ENCODE data around the gene MCTP1.

The MCTP1 gene

GRCh38 chr5:94670726-94671125, 614.2 kb downstream of the MCTP1 start:
- Histone ChIP-seq H3K4me3 (ENCODE audit: low read length) (no peak overlapping the region), H3F3A (ENCODE audit: control insufficient read depth, insufficient read depth) (no peaks in the 10 kb centered on the region), H3K79me2 (ENCODE audit: control insufficient read depth, low read length) (no peaks in the 10 kb centered on the region), H3K36me3 (ENCODE audit: control insufficient read depth, low read length) (peaks cover 21% of the 10 kb centered on the region), H4K20me1 (ENCODE audit: control insufficient read depth, insufficient read depth, low read depth, low read length) (no peaks in the 10 kb centered on the region), H3K27ac (ENCODE audit: low read depth, low read length) (no peak overlapping the region), H3K9me2 (replicated peaks; ENCODE audit: control insufficient read depth, low read length) (no peaks in the 10 kb centered on the region), H3K4me2 (ENCODE audit: low read length) (no peak overlapping the region), H3K4me1 (ENCODE audit: control insufficient read depth, low read length) (no peaks in the 10 kb centered on the region), H3K27me3 (ENCODE audit: control insufficient read depth, low read length) (no peaks in the 10 kb centered on the region), H3K9me3 (ENCODE audit: control insufficient read depth, insufficient read depth, low read length) (no peaks in the 10 kb centered on the region)
- TF ChIP-seq, protein P1, sequence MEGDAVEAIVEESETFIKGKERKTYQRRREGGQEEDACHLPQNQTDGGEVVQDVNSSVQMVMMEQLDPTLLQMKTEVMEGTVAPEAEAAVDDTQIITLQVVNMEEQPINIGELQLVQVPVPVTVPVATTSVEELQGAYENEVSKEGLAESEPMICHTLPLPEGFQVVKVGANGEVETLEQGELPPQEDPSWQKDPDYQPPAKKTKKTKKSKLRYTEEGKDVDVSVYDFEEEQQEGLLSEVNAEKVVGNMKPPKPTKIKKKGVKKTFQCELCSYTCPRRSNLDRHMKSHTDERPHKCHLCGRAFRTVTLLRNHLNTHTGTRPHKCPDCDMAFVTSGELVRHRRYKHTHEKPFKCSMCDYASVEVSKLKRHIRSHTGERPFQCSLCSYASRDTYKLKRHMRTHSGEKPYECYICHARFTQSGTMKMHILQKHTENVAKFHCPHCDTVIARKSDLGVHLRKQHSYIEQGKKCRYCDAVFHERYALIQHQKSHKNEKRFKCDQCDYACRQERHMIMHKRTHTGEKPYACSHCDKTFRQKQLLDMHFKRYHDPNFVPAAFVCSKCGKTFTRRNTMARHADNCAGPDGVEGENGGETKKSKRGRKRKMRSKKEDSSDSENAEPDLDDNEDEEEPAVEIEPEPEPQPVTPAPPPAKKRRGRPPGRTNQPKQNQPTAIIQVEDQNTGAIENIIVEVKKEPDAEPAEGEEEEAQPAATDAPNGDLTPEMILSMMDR (IDR thresholded peaks at IDR 0.05; ENCODE audit: low read depth, low read length, poor library complexity, severe bottlenecking) = no peak

GRCh38 chr5:94667937-94668336, 617.0 kb downstream of the MCTP1 start:
- no peaks in the 10 kb centered on the region for H4K20me1 ChIP-seq (ENCODE audit: control insufficient read depth, insufficient read depth, low read depth, low read length)
- no peak overlapping the region for H3K4me2 ChIP-seq (ENCODE audit: low read length)
- H3K4me3 ChIP-seq (ENCODE audit: low read length) = no peak overlapping the region
- no peak for TF ChIP-seq EZH2phosphoT487 (IDR thresholded peaks at IDR 0.05; ENCODE audit: borderline replicate concordance, low read length)
- TF ChIP-seq, protein P1 (IDR thresholded peaks at IDR 0.05; ENCODE audit: low read depth, low read length, poor library complexity, severe bottlenecking) = no peak
- H3K9me3 ChIP-seq (ENCODE audit: control insufficient read depth, insufficient read depth, low read length) = no peaks in the 10 kb centered on the region
- H3K79me2 ChIP-seq (ENCODE audit: control insufficient read depth, low read length) = no peaks in the 10 kb centered on the region
- no peaks in the 10 kb centered on the region for H3K9me2 ChIP-seq (replicated peaks; ENCODE audit: control insufficient read depth, low read length)
- no peaks in the 10 kb centered on the region for H3K27me3 ChIP-seq (ENCODE audit: control insufficient read depth, low read length)
- peaks cover 29% of the 10 kb centered on the region for H3K36me3 ChIP-seq (ENCODE audit: control insufficient read depth, low read length)
- no peaks in the 10 kb centered on the region for H3K4me1 ChIP-seq (ENCODE audit: control insufficient read depth, low read length)
- no peak overlapping the region for H3K27ac ChIP-seq (ENCODE audit: low read depth, low read length)
- no peaks in the 10 kb centered on the region for H3F3A ChIP-seq (ENCODE audit: control insufficient read depth, insufficient read depth)

DNA sequence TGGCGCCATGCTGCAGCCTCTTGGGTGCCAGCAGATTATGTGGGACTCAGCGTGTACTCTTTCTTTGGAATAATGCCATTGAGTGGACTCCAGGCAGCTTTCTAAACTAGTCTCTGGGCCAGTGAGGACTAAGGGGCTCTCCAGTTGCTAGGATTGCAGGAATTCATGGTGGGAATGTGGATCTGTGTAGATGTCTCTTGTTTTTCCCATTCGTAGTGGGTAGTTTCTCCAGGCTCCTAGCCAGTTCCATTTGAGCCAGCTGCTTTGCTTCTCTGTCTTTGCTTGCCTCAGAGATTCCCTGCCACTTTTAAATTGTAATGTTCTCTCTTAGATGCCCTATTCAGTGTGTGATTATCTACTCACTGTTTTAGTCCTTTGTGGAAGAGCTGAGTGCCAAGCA, 623.8 kb downstream of the MCTP1 start:
- Histone ChIP-seq H3K9me2 (replicated peaks; ENCODE audit: control insufficient read depth, low read length) (no peaks in the 10 kb centered on the region), H3K4me2 (ENCODE audit: low read length) (no peak overlapping the region), H4K20me1 (ENCODE audit: control insufficient read depth, insufficient read depth, low read depth, low read length) (no peaks in the 10 kb centered on the region), H3K9me3 (ENCODE audit: control insufficient read depth, insufficient read depth, low read length) (peaks cover 13% of the 10 kb centered on the region; the same call in 1 of the 2 replicates), H3F3A (ENCODE audit: control insufficient read depth, insufficient read depth) (no peaks in the 10 kb centered on the region; the same call in 1 of the 2 replicates), H3K79me2 (ENCODE audit: control insufficient read depth, low read length) (peaks cover 22% of the 10 kb centered on the region), H3K27ac (ENCODE audit: low read depth, low read length) (no peak overlapping the region), H3K36me3 (ENCODE audit: control insufficient read depth, low read length) (peaks cover 53% of the 10 kb centered on the region), H3K4me1 (ENCODE audit: control insufficient read depth, low read length) (no peaks in the 10 kb centered on the region), H3K27me3 (ENCODE audit: control insufficient read depth, low read length) (no peaks in the 10 kb centered on the region), H3K4me3 (ENCODE audit: low read length) (no peak overlapping the region)
- TF ChIP-seq, protein P1 (IDR thresholded peaks at IDR 0.05; ENCODE audit: low read depth, low read length, poor library complexity, severe bottlenecking) = no peak
- no peak for TF ChIP-seq EZH2phosphoT487 (IDR thresholded peaks at IDR 0.05; ENCODE audit: borderline replicate concordance, low read length)

DNA sequence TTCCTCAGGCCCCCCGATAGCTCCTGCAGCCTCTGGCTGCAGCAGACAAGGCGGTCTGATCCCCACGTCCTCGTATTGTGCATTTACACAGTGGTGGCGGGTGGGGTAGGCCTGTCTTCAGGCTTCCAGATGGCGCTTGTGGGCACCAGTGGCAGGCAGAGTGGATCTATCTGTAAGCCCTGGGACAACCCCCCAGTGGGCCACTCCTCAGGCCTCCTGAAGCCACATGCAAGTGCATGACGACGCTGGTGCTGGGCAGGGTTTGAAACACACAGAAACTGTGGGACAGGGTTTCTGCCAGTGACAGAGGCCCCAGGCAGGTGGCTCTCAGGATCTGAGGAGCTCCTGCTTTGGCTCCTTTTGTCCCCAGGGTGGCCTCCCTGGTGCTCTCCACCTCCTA, 624.4 kb downstream of the MCTP1 start:
- no peaks in the 10 kb centered on the region for H3K4me1 ChIP-seq (ENCODE audit: control insufficient read depth, low read length)
- H3K9me2 ChIP-seq (replicated peaks; ENCODE audit: control insufficient read depth, low read length) = no peaks in the 10 kb centered on the region
- peaks cover 22% of the 10 kb centered on the region for H3K79me2 ChIP-seq (ENCODE audit: control insufficient read depth, low read length)
- H3F3A ChIP-seq (ENCODE audit: control insufficient read depth, insufficient read depth) = no peaks in the 10 kb centered on the region; the same call in 1 of the 2 replicates
- H3K27ac ChIP-seq (ENCODE audit: low read depth, low read length) = no peak overlapping the region
- H3K4me3 ChIP-seq (ENCODE audit: low read length) = no peak overlapping the region
- peaks cover 55% of the 10 kb centered on the region for H3K36me3 ChIP-seq (ENCODE audit: control insufficient read depth, low read length)
- no peaks in the 10 kb centered on the region for H4K20me1 ChIP-seq (ENCODE audit: control insufficient read depth, insufficient read depth, low read depth, low read length)
- H3K4me2 ChIP-seq (ENCODE audit: low read length) = no peak overlapping the region
- no peaks in the 10 kb centered on the region for H3K27me3 ChIP-seq (ENCODE audit: control insufficient read depth, low read length)
- TF ChIP-seq, protein P1 (IDR thresholded peaks at IDR 0.05; ENCODE audit: low read depth, low read length, poor library complexity, severe bottlenecking) = no peak
- TF ChIP-seq EZH2phosphoT487 (IDR thresholded peaks at IDR 0.05; ENCODE audit: borderline replicate concordance, low read length) = no peak
- peaks cover 13% of the 10 kb centered on the region; the same call in 1 of the 2 replicates for H3K9me3 ChIP-seq (ENCODE audit: control insufficient read depth, insufficient read depth, low read length)
